Subcutaneous abdominal adipose tissue (tissue), 5 donors: ENCODE results near the gene SULT1A1.
A peak's percentile ranks its signal among the peaks of the same experiment; 100 is the strongest.
"Not testable (repeated sequence)": the region's sequence is repeated elsewhere in the genome, so short reads cannot be mapped to it uniquely, and the experiment has no call there.

Experiments
- H3K27ac ChIP-seq: one replicate; pipeline ENCODE4 v1.7.0; 2013; ENCODE audit warnings: low read depth, mild to moderate bottlenecking, inconsistent platforms, low read length, moderate library complexity
- H3K27me3 ChIP-seq, 5 donors: one replicate each; pipeline ENCODE4 v1.7.0; 2013; ENCODE audit warnings: low read length in 5 of 5, inconsistent platforms in 1 of 5; ENCODE audit not compliant: control insufficient read depth in 5 of 5, insufficient read depth in 4 of 5
- H3K36me3 ChIP-seq, 5 donors: one replicate each; pipeline ENCODE4 v1.7.0; 2013; ENCODE audit warnings: low read length in 5 of 5; ENCODE audit not compliant: control insufficient read depth in 5 of 5, insufficient read depth in 5 of 5
- H3K4me1 ChIP-seq, 5 donors: one replicate each; pipeline ENCODE4 v1.7.0; 2013; ENCODE audit warnings: low read length in 5 of 5, mild to moderate bottlenecking in 3 of 5, moderate library complexity in 1 of 5; ENCODE audit not compliant: control insufficient read depth in 5 of 5, insufficient read depth in 5 of 5
- H3K4me3 ChIP-seq, 5 donors: one replicate each; pipeline ENCODE4 v1.7.0; 2013; ENCODE audit warnings: low read length in 5 of 5, low read depth in 1 of 5
- H3K9ac ChIP-seq, 5 donors: one replicate each; pipeline ENCODE4 v1.7.0; 2013; ENCODE audit warnings: low read length in 5 of 5, mild to moderate bottlenecking in 4 of 5, moderate library complexity in 3 of 5
- H3K9me3 ChIP-seq, 5 donors: one replicate each; pipeline ENCODE4 v1.7.0; 2013; ENCODE audit warnings: low read length in 5 of 5; ENCODE audit not compliant: control insufficient read depth in 5 of 5
- donor health status: healthy.
- donor health status: healthy.
- donor health status: healthy.
- donor health status: healthy.
- donor health status: healthy.

Gene SULT1A1

GRCh38 chr16:28573738-28574718 lies 35.8 kb downstream of the SULT1A1 start:
- Histone ChIP-seq H3K27ac (no peak overlapping the region), H3K9me3 (no peaks in the 10 kb centered on the region), H3K36me3 (no peaks in the 10 kb centered on the region)

DNA sequence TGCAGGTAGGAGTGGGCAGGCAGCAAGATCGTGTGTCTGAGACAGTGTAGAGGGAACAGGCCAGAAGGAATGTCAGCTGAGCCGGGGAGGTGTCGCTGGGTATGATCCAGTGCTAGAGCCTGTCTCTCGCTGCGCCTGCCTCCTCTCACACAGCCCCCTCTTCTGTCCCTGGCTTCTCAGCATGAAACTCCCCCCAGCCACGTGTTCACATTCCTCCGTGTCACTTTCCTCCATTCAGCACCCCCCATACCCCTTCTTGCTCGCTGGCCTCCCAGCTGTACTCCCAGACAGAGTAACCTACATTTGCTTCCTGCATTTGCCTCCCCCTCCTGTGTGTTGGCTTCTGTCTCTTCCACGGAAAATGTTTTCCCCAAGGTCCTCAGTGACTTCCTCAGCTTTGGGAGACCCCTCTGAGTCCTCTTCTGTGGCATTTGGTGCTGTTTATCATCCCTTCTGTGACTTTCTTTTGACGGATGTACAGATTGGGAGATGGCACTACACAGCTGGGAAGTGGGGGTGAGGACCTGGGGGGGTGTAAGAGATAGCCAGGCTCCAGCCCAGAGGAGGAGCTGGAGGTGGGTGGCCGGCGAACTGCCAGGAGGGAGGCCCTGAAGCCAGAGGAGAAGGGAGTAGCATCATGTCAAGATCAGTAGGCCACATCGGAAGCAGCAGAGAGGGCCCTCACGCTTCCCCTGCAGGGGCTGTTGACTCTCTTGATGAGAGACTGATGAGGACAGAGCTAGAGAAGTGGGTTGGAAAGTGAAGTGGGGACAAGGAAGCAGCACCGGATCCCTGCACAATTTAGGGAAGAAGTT lies 36.9 kb downstream of the SULT1A1 start:
- H3K27me3 ChIP-seq: no peaks in the 10 kb centered on the region
- no peak overlapping the region for H3K27ac ChIP-seq
- peaks cover 2 to 25% (median 19%) of the 10 kb centered on the region in 5 donors for H3K4me1 ChIP-seq
- H3K9ac ChIP-seq: peak overlapping the region in 4 of 5 donors; percentile 4 to 72 (median 42)
- H3K4me3 ChIP-seq: no peak overlapping the region
- no peaks in the 10 kb centered on the region for H3K36me3 ChIP-seq
- H3K9me3 ChIP-seq: no peaks in the 10 kb centered on the region

More at GRCh38 chr16:28573738-28574718, 35.8 kb downstream of the SULT1A1 start:
- H3K9ac ChIP-seq: no peak overlapping the region
- H3K4me3 ChIP-seq: no peak overlapping the region
- no peaks in the 10 kb centered on the region for H3K27me3 ChIP-seq
- peaks cover 2 to 25% (median 19%) of the 10 kb centered on the region in 5 donors for H3K4me1 ChIP-seq

GRCh38 chr16:28569968-28570752 lies 39.7 kb downstream of the SULT1A1 start:
- Histone ChIP-seq H3K36me3 (peaks cover 0 to 1% (median 0%) of the 10 kb centered on the region in 5 donors), H3K4me1 (peaks cover 2 to 31% (median 19%) of the 10 kb centered on the region in 5 donors), H3K27me3 (no peaks in the 10 kb centered on the region), H3K9me3 (peaks cover 0 to 8% (median 4%) of the 10 kb centered on the region in 5 donors), H3K27ac (no peak overlapping the region), H3K9ac (no peak overlapping the region), H3K4me3 (no peak overlapping the region)

- peaks cover 0 to 5% (median 0%) of the 10 kb centered on the region in 5 donors for H3K36me3 ChIP-seq
- H3K9ac ChIP-seq: no peak overlapping the region
- H3K4me1 ChIP-seq: peaks cover 2 to 26% (median 19%) of the 10 kb centered on the region in 5 donors
- H3K9me3 ChIP-seq: peaks cover 0 to 8% (median 4%) of the 10 kb centered on the region in 5 donors
- no peak overlapping the region for H3K27ac ChIP-seq
- H3K4me3 ChIP-seq: no peak overlapping the region
- no peaks in the 10 kb centered on the region for H3K27me3 ChIP-seq
Observed at GRCh38 chr16:28569021-28569420, 40.8 kb downstream of the SULT1A1 start.

GRCh38 chr16:28567292-28567691 lies 42.6 kb downstream of the SULT1A1 start:
- Histone ChIP-seq H3K27ac (no peak overlapping the region), H3K9ac (no peak overlapping the region), H3K4me3 (peak overlapping the region in 1 of 5 donors; percentile 17), H3K27me3 (no peaks in the 10 kb centered on the region), H3K36me3 (peaks cover 0 to 5% (median 0%) of the 10 kb centered on the region in 5 donors), H3K9me3 (peaks cover 0 to 8% (median 4%) of the 10 kb centered on the region in 5 donors), H3K4me1 (peaks cover under 1 to 14% (median 10%) of the 10 kb centered on the region in 5 donors)

GRCh38 chr16:28566233-28566925 lies 43.5 kb downstream of the SULT1A1 start:
- not testable (repeated sequence) for H3K36me3 ChIP-seq, H3K9me3 ChIP-seq, H3K27ac ChIP-seq, H3K9ac ChIP-seq, H3K27me3 ChIP-seq, H3K4me3 ChIP-seq
- H3K4me1 ChIP-seq: peaks cover 2 to 21% (median 17%) of the 10 kb centered on the region in 5 donors

- peaks cover 2 to 24% (median 18%) of the 10 kb centered on the region in 5 donors for H3K4me1 ChIP-seq
- peaks cover 0 to 13% (median 7%) of the 10 kb centered on the region in 5 donors for H3K36me3 ChIP-seq
- H3K27ac ChIP-seq: no peak overlapping the region
- no peak overlapping the region for H3K9ac ChIP-seq
- H3K27me3 ChIP-seq: no peaks in the 10 kb centered on the region
- H3K4me3 ChIP-seq: no peak overlapping the region
- peaks cover 0 to 8% (median 4%) of the 10 kb centered on the region in 5 donors for H3K9me3 ChIP-seq
Observed at GRCh38 chr16:28563218-28563617, 46.6 kb downstream of the SULT1A1 start.

DNA sequence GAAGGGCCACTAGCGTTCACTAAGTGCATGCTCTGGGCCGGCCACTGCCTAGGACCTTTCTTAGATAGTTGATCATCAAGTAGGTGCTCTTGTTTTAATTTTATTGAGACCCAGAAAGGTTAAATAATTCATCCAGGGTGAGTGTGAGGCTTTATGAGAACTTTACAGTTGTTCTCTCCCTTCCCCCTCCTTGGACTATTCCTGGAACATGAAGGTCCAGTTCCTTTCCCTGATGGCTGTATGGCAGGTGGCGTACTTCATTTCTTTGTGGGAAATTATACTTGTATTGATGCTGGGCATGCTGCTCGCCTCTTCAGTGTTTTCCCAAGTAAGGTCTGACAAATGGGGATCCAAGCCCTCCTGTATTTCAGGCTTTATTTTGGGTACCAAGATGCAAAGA lies 47.6 kb downstream of the SULT1A1 start:
- peaks cover 0 to 4% (median under 1%) of the 10 kb centered on the region in 5 donors for H3K9me3 ChIP-seq
- H3K27ac ChIP-seq: no peak overlapping the region
- no peak overlapping the region for H3K4me3 ChIP-seq
- peaks cover 0 to 17% (median 7%) of the 10 kb centered on the region in 5 donors for H3K36me3 ChIP-seq
- H3K4me1 ChIP-seq: peaks cover 2 to 20% (median 16%) of the 10 kb centered on the region in 5 donors
- H3K27me3 ChIP-seq: no peaks in the 10 kb centered on the region
- H3K9ac ChIP-seq: no peak overlapping the region
